ENCODE measurements around the gene CRLF2.

The CRLF2 gene

GRCh38 chrX:1170243-1170642 lies 42.2 kb downstream of the CRLF2 start:
- no peak for TF ChIP-seq CREB1 (IDR thresholded peaks at IDR 0.05; ENCODE audit: low read depth)

- TF ChIP-seq EGR1 (IDR thresholded peaks at IDR 0.05) (no peak), RAD21 (IDR thresholded peaks at IDR 0.05; ENCODE audit: low read depth) (no peak), REST (IDR thresholded peaks at IDR 0.05; ENCODE audit: low read depth) (no peak), MAX (IDR thresholded peaks at IDR 0.05) (no peak), EP300 (IDR thresholded peaks at IDR 0.05; ENCODE audit: borderline replicate concordance) (no peak), ZBTB7A (IDR thresholded peaks at IDR 0.05; ENCODE audit: low read depth) (no peak), YY1 (IDR thresholded peaks at IDR 0.05; ENCODE audit: low read depth) (no peak), TCF12 (IDR thresholded peaks at IDR 0.05; ENCODE audit: low read depth) (no peak)
Measured at GRCh38 chrX:1169189-1169588, 43.3 kb downstream of the CRLF2 start.

- TF ChIP-seq YY1 (IDR thresholded peaks at IDR 0.05; ENCODE audit: low read depth) (no peak), NFIC (IDR thresholded peaks at IDR 0.05) (no peak), ZBTB7A (IDR thresholded peaks at IDR 0.05; ENCODE audit: low read depth) (no peak), USF1 (IDR thresholded peaks at IDR 0.05) (no peak), EGR1 (IDR thresholded peaks at IDR 0.05) (no peak), RAD21 (IDR thresholded peaks at IDR 0.05; ENCODE audit: low read depth) (no peak), CEBPB (IDR thresholded peaks at IDR 0.05) (no peak), CREB1 (IDR thresholded peaks at IDR 0.05; ENCODE audit: low read depth) (no peak), EP300 (IDR thresholded peaks at IDR 0.05; ENCODE audit: borderline replicate concordance) (no peak), FOXM1 (IDR thresholded peaks at IDR 0.05; ENCODE audit: borderline replicate concordance, low read depth) (no peak), TCF12 (IDR thresholded peaks at IDR 0.05; ENCODE audit: low read depth) (no peak)
Measured at GRCh38 chrX:1167918-1168481, 44.4 kb downstream of the CRLF2 start.

GRCh38 chrX:1167466-1167865 lies 45.0 kb downstream of the CRLF2 start:
- TF ChIP-seq MAX (IDR thresholded peaks at IDR 0.05), result no peak
- TF ChIP-seq ZBTB7A (IDR thresholded peaks at IDR 0.05; ENCODE audit: low read depth), result no peak
- TF ChIP-seq TAF1 (IDR thresholded peaks at IDR 0.05; ENCODE audit: low read depth), result no peak
- no peak for TF ChIP-seq NFIC (IDR thresholded peaks at IDR 0.05)
- TF ChIP-seq RAD21 (IDR thresholded peaks at IDR 0.05; ENCODE audit: low read depth), result no peak
- no peak for TF ChIP-seq EP300 (IDR thresholded peaks at IDR 0.05; ENCODE audit: borderline replicate concordance)
- TF ChIP-seq FOXM1 (IDR thresholded peaks at IDR 0.05; ENCODE audit: borderline replicate concordance, low read depth), result no peak
- no peak for TF ChIP-seq TEAD4 (IDR thresholded peaks at IDR 0.05)
- TF ChIP-seq CEBPB (IDR thresholded peaks at IDR 0.05), result no peak
- no peak for TF ChIP-seq EGR1 (IDR thresholded peaks at IDR 0.05)
- no peak for TF ChIP-seq YY1 (IDR thresholded peaks at IDR 0.05; ENCODE audit: low read depth)
- TF ChIP-seq TCF12 (IDR thresholded peaks at IDR 0.05; ENCODE audit: low read depth), result no peak
- no peak for TF ChIP-seq CREB1 (IDR thresholded peaks at IDR 0.05; ENCODE audit: low read depth)
- TF ChIP-seq REST (IDR thresholded peaks at IDR 0.05; ENCODE audit: low read depth), result no peak
- no peak for TF ChIP-seq USF1 (IDR thresholded peaks at IDR 0.05)

- TF ChIP-seq FOXM1 (IDR thresholded peaks at IDR 0.05; ENCODE audit: borderline replicate concordance, low read depth) (no peak), NFIC (IDR thresholded peaks at IDR 0.05) (no peak), EGR1 (IDR thresholded peaks at IDR 0.05) (no peak), RAD21 (IDR thresholded peaks at IDR 0.05; ENCODE audit: low read depth) (no peak), TEAD4 (IDR thresholded peaks at IDR 0.05) (no peak), ZBTB7A (IDR thresholded peaks at IDR 0.05; ENCODE audit: low read depth) (no peak), MAX (IDR thresholded peaks at IDR 0.05) (no peak), EP300 (IDR thresholded peaks at IDR 0.05; ENCODE audit: borderline replicate concordance) (no peak), TAF1 (IDR thresholded peaks at IDR 0.05; ENCODE audit: low read depth) (no peak), CEBPB (IDR thresholded peaks at IDR 0.05) (no peak), CREB1 (IDR thresholded peaks at IDR 0.05; ENCODE audit: low read depth) (no peak), USF1 (IDR thresholded peaks at IDR 0.05) (no peak)
Measured at GRCh38 chrX:1165535-1166196, 46.8 kb downstream of the CRLF2 start.
